CD14-positive monocyte (primary cell): Measurements from ENCODE around the gene MAD1L1. TPM values are rescaled to one million over a fixed set of nuclear protein-coding genes. Genes with fewer than 3 reads are reported as not detected.

ENCODE experiments used
- DNase-seq, 3 donors: peaks; one replicate each; pipeline ENCODE4 v3.0.0-alpha.2; 2011 to 2022
- H2AFZ ChIP-seq: 2 replicates; pipeline ENCODE4 v1.6.0; 2012; ENCODE audit warnings: mild to moderate bottlenecking, low read depth, low read length, inconsistent platforms; ENCODE audit not compliant: insufficient read depth, poor library complexity, severe bottlenecking
- H3K27ac ChIP-seq, 2 donors: 1 replicate in 1 of 2; 2 replicates in 1 of 2; pipeline ENCODE4 v1.5.1; 2012 to 2013; ENCODE audit warnings: low read length in 2 of 2, control low read depth in 1 of 2, inconsistent platforms in 1 of 2, low read depth in 1 of 2, mild to moderate bottlenecking in 1 of 2
- H3K27me3 ChIP-seq, 2 donors: one replicate each; pipeline versions ENCODE4 v1.6.0 to v1.6.1; 2011 to 2013; ENCODE audit warnings: low read length in 2 of 2; ENCODE audit not compliant: control insufficient read depth in 2 of 2, insufficient read depth in 2 of 2
- H3K36me3 ChIP-seq, 2 donors: replicated peaks in 1 of 2; 1 replicate in 1 of 2; 2 replicates in 1 of 2; pipeline versions ENCODE4 v1.5.1 to v1.6.1; 2012 to 2013; ENCODE audit warnings: low read length in 2 of 2, control low read depth in 1 of 2, inconsistent platforms in 1 of 2, mild to moderate bottlenecking in 1 of 2; ENCODE audit not compliant: insufficient read depth in 2 of 2, control insufficient read depth in 1 of 2
- H3K4me1 ChIP-seq, 2 donors: 1 replicate in 1 of 2; 2 replicates in 1 of 2; pipeline versions ENCODE4 v1.5.1 to v1.6.1; 2012 to 2013; ENCODE audit warnings: low read length in 2 of 2, control low read depth in 1 of 2, inconsistent platforms in 1 of 2, mild to moderate bottlenecking in 1 of 2, moderate library complexity in 1 of 2; ENCODE audit not compliant: insufficient read depth in 2 of 2, control insufficient read depth in 1 of 2
- H3K4me2 ChIP-seq: replicated peaks from 2 replicates; pipeline ENCODE3; 2012; ENCODE audit warnings: low read length, moderate library complexity, mild to moderate bottlenecking; ENCODE audit not compliant: poor library complexity, severe bottlenecking; ENCODE audit errors: extremely low read depth
- H3K4me3 ChIP-seq, 3 experiments: fragments of 200-600 bp in 1 of 3; sonication (generic) in 1 of 3; replicated peaks in 1 of 3; 1 replicate in 2 of 3; 2 replicates in 1 of 3; pipeline ENCODE4 v1.5.1; 2011 to 2013; ENCODE audit warnings: low read length in 3 of 3, mild to moderate bottlenecking in 3 of 3, control low read depth in 2 of 3, low read depth in 2 of 3, inconsistent platforms in 1 of 3, moderate library complexity in 1 of 3
- H3K79me2 ChIP-seq: 2 replicates; pipeline ENCODE4 v1.6.0; 2012; ENCODE audit warnings: mild to moderate bottlenecking, control low read depth, inconsistent platforms, low read length, moderate library complexity; ENCODE audit not compliant: insufficient read depth
- H3K9ac ChIP-seq: 2 replicates; pipeline ENCODE4 v1.6.0; 2017; ENCODE audit warnings: low read length, mild to moderate bottlenecking; ENCODE audit not compliant: insufficient read depth, poor library complexity, severe bottlenecking
- H3K9me3 ChIP-seq, 2 donors: replicated peaks in 1 of 2; 1 replicate in 1 of 2; 2 replicates in 1 of 2; pipeline versions ENCODE4 v1.5.1 to v1.6.1; 2012 to 2013; ENCODE audit warnings: low read length in 2 of 2, control low read depth in 1 of 2; ENCODE audit not compliant: control insufficient read depth in 1 of 2, insufficient read depth in 1 of 2
- H4K20me1 ChIP-seq: 2 replicates; pipeline ENCODE4 v1.6.0; 2012; ENCODE audit warnings: mild to moderate bottlenecking, low read length, control low read depth, moderate library complexity; ENCODE audit not compliant: insufficient read depth
- H3K27ac Mint-ChIP-seq, 7 donors: one replicate each; pipeline ENCODE4 v1.8.0; 2020; ENCODE audit warnings: mild to moderate bottlenecking in 7 of 7, mixed read lengths in 7 of 7, moderate library complexity in 6 of 7, inconsistent platforms in 2 of 7
- H3K27me3 Mint-ChIP-seq, 3 donors: one replicate each; pipeline ENCODE4 v1.8.0; 2021 to 2022; ENCODE audit warnings: low read depth in 3 of 3, mild to moderate bottlenecking in 3 of 3, mixed read lengths in 3 of 3, moderate library complexity in 3 of 3, inconsistent platforms in 1 of 3
- H3K36me3 Mint-ChIP-seq, 2 donors: one replicate each; pipeline ENCODE4 v1.8.0; 2020; ENCODE audit warnings: mixed read lengths in 2 of 2, inconsistent platforms in 1 of 2, mild to moderate bottlenecking in 1 of 2
- H3K4me1 Mint-ChIP-seq: one replicate; pipeline ENCODE4 v1.8.0; 2020; ENCODE audit warnings: mild to moderate bottlenecking, mixed read lengths
- H3K4me3 Mint-ChIP-seq, 2 donors: one replicate each; pipeline ENCODE4 v1.8.0; 2020; ENCODE audit warnings: mild to moderate bottlenecking in 2 of 2, mixed read lengths in 2 of 2, moderate library complexity in 1 of 2
- H3K9me3 Mint-ChIP-seq, 7 donors: one replicate each; pipeline ENCODE4 v1.8.0; 2020 to 2022; ENCODE audit warnings: mixed read lengths in 7 of 7, mild to moderate bottlenecking in 6 of 7, moderate library complexity in 6 of 7, inconsistent platforms in 2 of 7
- CTCF ChIP-seq: fragments of 200-600 bp; IDR thresholded peaks from one replicate; pipeline ENCODE4 v1.8.0; 2022; ENCODE audit warnings: antibody characterized with exemption, mild to moderate bottlenecking
- WGBS: methylation state at CpG from one replicate; pipeline ENCODE4 v1.1.5; 2013; ENCODE audit warnings: missing lambda C conversion rate; ENCODE audit not compliant: insufficient coverage; 5-methylcytosine and 5-hydroxymethylcytosine counted together
- intact Hi-C, 2 donors: fragments of 100-400 bp; cut with micrococcal nuclease; formaldehyde crosslinking; loops; one replicate each; pipeline versions ENCODE4 v1.15.0 to v1.15.1; 2023
- polyA plus RNA-seq, 3 donors: library from polyadenylated mRNA; depleted of rRNA in 1 of 3; unstranded in 2 of 3; stranded (reverse) in 1 of 3; fragments of 300-500 nt in 2 of 3; fragments of >200 nt in 1 of 3; fragmentation: Illumina TruSeq in 2 of 3; gene quantifications; 1 replicate in 2 of 3; 2 replicates in 1 of 3; pipeline ENCODE4 v1.2.3, GENCODE V29; 2012 to 2021

Gene MAD1L1
- polyA plus RNA-seq, 3 donors: 22.0 to 39.4 (median 33.2) TPM

- peak; percentile 56 to 59 (median 57) for DNase-seq
- Mint-ChIP-seq H3K36me3 (peaks cover 33 to 37% of the 10 kb centered on the region in 2 donors), H3K4me1 (peaks cover 65% of the 10 kb centered on the region), H3K9me3 (no peaks in the 10 kb centered on the region), H3K27me3 (peaks cover 0 to 5% (median 0%) of the 10 kb centered on the region in 3 donors), H3K4me3 (peak overlapping the region; percentile 41 to 62), H3K27ac (peak overlapping the region; percentile 79 to 85 (median 82))
- intact Hi-C loops: no loop called here
- H3K9ac ChIP-seq: peak overlapping the region; percentile 40
- H3K4me2 ChIP-seq: peak overlapping the region; percentile 25
- 63% methylated on average over 24 of the region's 42 CpGs for WGBS
- H3K79me2 ChIP-seq: peaks cover 5% of the 10 kb centered on the region
- no peaks in the 10 kb centered on the region for H3K9me3 ChIP-seq
- H3K27ac ChIP-seq: peak overlapping the region in 1 of 2 donors; percentile 73
- peaks cover 62% of the 10 kb centered on the region for H4K20me1 ChIP-seq
- H2AFZ ChIP-seq: no peak overlapping the region
- H3K4me3 ChIP-seq: peak overlapping the region in 1 of 3 experiments; percentile 27
- TF ChIP-seq CTCF: no peak
- H3K4me1 ChIP-seq: peaks cover 30 to 47% of the 10 kb centered on the region in 2 donors
- peaks cover 0 to 4% of the 10 kb centered on the region in 2 donors for H3K36me3 ChIP-seq
- H3K27me3 ChIP-seq: no peaks in the 10 kb centered on the region
These were observed 310.5 kb downstream of the MAD1L1 start for GRCh38 chr7:1922071-1922869.

GRCh38 chr7:1920881-1921280 is 311.9 kb downstream of the MAD1L1 start:
- H2AFZ ChIP-seq: no peak overlapping the region
- 61% methylated on average over 10 of the region's 16 CpGs for WGBS
- peak overlapping the region; percentile 71 for H3K9ac ChIP-seq
- H3K9me3 ChIP-seq: no peaks in the 10 kb centered on the region
- Mint-ChIP-seq H3K36me3 (peaks cover 29 to 33% of the 10 kb centered on the region in 2 donors), H3K27me3 (peaks cover 0 to 5% (median 0%) of the 10 kb centered on the region in 3 donors), H3K9me3 (no peaks in the 10 kb centered on the region), H3K4me1 (peaks cover 68% of the 10 kb centered on the region), H3K27ac (peak overlapping the region in 2 of 7 donors; percentile 87 to 90), H3K4me3 (peak overlapping the region; percentile 27 to 91)
- no peak overlapping the region for H3K4me3 ChIP-seq
- no peaks in the 10 kb centered on the region for H3K27me3 ChIP-seq
- peaks cover 11% of the 10 kb centered on the region for H3K79me2 ChIP-seq
- intact Hi-C loops: no loop called here
- H3K36me3 ChIP-seq: peaks cover 0 to 4% of the 10 kb centered on the region in 2 donors
- peak overlapping the region in 1 of 2 donors; percentile 88 for H3K27ac ChIP-seq
- H3K4me2 ChIP-seq: peak overlapping the region; percentile 60
- H3K4me1 ChIP-seq: peaks cover 41 to 58% of the 10 kb centered on the region in 2 donors
- TF ChIP-seq CTCF: no peak
- no peak for DNase-seq
- H4K20me1 ChIP-seq: peaks cover 63% of the 10 kb centered on the region
